HG02884 (cell line): ENCODE results near the gene ANXA1.
"Not testable (repeated sequence)": the region's sequence is repeated elsewhere in the genome, so short reads cannot be mapped to it uniquely, and the experiment has no call there.

Experiments
- ATAC-seq: cut with Tn5 transposase; IDR thresholded peaks from one replicate; pipeline ENCODE4 v1.9.1; 2021; ENCODE audit warnings: mild to moderate bottlenecking, moderate library complexity; ENCODE audit not compliant: unreplicated experiment

The ANXA1 gene

GRCh38 chr9:73165911-73166310 is 14.2 kb downstream of the ANXA1 start:
- ATAC-seq: no peak

GRCh38 chr9:73166468-73166867 is 14.8 kb downstream of the ANXA1 start:
- no peak for ATAC-seq

GRCh38 chr9:73167614-73168013 is 15.9 kb downstream of the ANXA1 start:
- ATAC-seq: peak; percentile 56

GRCh38 chr9:73168298-73168934 is 16.8 kb downstream of the ANXA1 start:
- no peak for ATAC-seq

- ATAC-seq: no peak
These were observed 18.7 kb downstream of the ANXA1 start for GRCh38 chr9:73170185-73170957.

GRCh38 chr9:73172901-73173215 is 21.2 kb downstream of the ANXA1 start:
- no peak for ATAC-seq

GRCh38 chr9:73173557-73174329 is 22.1 kb downstream of the ANXA1 start:
- no peak for ATAC-seq

- no peak for ATAC-seq
These were observed 22.8 kb downstream of the ANXA1 start for GRCh38 chr9:73174330-73174980.

GRCh38 chr9:73176450-73176875 is 24.8 kb downstream of the ANXA1 start:
- no peak for ATAC-seq

GRCh38 chr9:73178044-73178443 is 26.4 kb downstream of the ANXA1 start:
- no peak for ATAC-seq

- peak; percentile 47 for ATAC-seq
These were observed 27.9 kb downstream of the ANXA1 start for GRCh38 chr9:73179589-73179988.

GRCh38 chr9:73180403-73180802 is 28.7 kb downstream of the ANXA1 start:
- no peak for ATAC-seq

- no peak for ATAC-seq
These were observed 31.3 kb downstream of the ANXA1 start for GRCh38 chr9:73182928-73183327.

GRCh38 chr9:73183428-73183827 is 31.8 kb downstream of the ANXA1 start:
- ATAC-seq: no peak

- peak; percentile 36 for ATAC-seq
These were observed 32.5 kb downstream of the ANXA1 start for GRCh38 chr9:73183917-73184861.

- not testable (repeated sequence) for ATAC-seq
These were observed 39.4 kb downstream of the ANXA1 start for GRCh38 chr9:73191109-73191508.

GRCh38 chr9:73194284-73194683 is 42.6 kb downstream of the ANXA1 start:
- ATAC-seq: no peak

- ATAC-seq: no peak
These were observed 47.8 kb downstream of the ANXA1 start for GRCh38 chr9:73199448-73199847.

- no peak for ATAC-seq
These were observed 48.2 kb downstream of the ANXA1 start for GRCh38 chr9:73199886-73200285.
